SU-DHL-6 (cell line): Measurements from ENCODE around the gene GCN1.
A peak's percentile ranks its signal among the peaks of the same experiment; 100 is the strongest.

Source experiments
- EZH2phosphoT487 ChIP-seq: fragments of 200-600 bp; sonication (generic), shearing (Covaris generic); conservative IDR thresholded peaks from 2 replicates; pipeline ENCODE4 v1.6.1; 2018; ENCODE audit warnings: mild to moderate bottlenecking, antibody characterized with exemption, low read length, moderate library complexity, mixed read lengths
- TF ChIP-seq, protein P1 (sequence below): fragments of 200-600 bp; sonication (generic); IDR thresholded peaks from one replicate; pipeline ENCODE4 v1.5.1; 2017; ENCODE audit warnings: antibody characterized with exemption, mild to moderate bottlenecking, low read length, moderate library complexity; ENCODE audit not compliant: insufficient read depth, poor library complexity, severe bottlenecking

DNA sequence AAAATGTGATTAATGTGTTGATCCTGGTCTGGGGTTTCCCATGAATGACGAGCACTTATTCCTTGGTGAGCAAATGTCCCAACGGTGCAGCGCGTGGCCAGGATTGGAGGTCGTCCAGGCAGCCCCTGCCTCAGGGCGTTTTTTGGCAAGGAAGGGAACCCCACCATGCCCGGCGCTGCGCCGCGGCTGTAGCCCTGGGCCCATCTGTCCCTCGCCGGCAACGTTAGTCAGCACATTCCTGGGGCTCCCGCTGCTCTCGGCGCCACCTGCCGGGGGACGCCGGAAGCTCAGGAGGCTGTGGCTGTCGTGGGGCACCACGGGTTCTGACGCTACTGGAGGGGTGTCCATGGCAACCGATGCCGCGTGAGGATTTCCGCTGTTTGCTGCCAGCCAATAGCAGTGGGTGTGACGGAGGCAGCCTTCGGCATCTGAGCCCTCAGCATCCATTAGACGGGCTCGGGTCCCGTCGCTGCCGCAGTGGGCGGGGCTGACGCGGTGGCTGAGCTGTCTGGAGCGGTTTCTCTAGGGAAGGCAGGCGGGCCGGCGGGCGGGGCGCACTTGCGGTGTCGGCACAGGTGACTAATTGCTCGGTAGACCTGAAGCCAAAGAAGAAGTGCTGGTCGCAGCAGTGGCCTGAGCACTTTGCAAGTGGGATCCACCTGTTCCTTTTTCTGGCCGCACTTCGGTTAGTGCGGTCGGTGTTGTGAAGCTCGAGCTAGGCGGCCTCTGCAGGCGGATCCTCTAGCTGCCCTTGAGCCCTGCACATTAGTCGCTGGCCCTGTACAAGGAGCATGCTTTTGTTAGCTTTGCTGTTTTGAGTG is 107.5 kb downstream of the GCN1 start:
- TF ChIP-seq, protein P1, sequence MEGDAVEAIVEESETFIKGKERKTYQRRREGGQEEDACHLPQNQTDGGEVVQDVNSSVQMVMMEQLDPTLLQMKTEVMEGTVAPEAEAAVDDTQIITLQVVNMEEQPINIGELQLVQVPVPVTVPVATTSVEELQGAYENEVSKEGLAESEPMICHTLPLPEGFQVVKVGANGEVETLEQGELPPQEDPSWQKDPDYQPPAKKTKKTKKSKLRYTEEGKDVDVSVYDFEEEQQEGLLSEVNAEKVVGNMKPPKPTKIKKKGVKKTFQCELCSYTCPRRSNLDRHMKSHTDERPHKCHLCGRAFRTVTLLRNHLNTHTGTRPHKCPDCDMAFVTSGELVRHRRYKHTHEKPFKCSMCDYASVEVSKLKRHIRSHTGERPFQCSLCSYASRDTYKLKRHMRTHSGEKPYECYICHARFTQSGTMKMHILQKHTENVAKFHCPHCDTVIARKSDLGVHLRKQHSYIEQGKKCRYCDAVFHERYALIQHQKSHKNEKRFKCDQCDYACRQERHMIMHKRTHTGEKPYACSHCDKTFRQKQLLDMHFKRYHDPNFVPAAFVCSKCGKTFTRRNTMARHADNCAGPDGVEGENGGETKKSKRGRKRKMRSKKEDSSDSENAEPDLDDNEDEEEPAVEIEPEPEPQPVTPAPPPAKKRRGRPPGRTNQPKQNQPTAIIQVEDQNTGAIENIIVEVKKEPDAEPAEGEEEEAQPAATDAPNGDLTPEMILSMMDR, result peak; percentile 80
- no peak for TF ChIP-seq EZH2phosphoT487
